HG02798 (cell line): ENCODE data around the gene AMMECR1.
A peak's percentile ranks its signal among the peaks of the same experiment; 100 is the strongest.

ENCODE experiments used
- ATAC-seq: cut with Tn5 transposase; IDR thresholded peaks from one replicate; pipeline ENCODE4 v1.9.1; 2021; ENCODE audit warnings: mild to moderate bottlenecking; ENCODE audit not compliant: unreplicated experiment, poor library complexity

AMMECR1 gene

DNA sequence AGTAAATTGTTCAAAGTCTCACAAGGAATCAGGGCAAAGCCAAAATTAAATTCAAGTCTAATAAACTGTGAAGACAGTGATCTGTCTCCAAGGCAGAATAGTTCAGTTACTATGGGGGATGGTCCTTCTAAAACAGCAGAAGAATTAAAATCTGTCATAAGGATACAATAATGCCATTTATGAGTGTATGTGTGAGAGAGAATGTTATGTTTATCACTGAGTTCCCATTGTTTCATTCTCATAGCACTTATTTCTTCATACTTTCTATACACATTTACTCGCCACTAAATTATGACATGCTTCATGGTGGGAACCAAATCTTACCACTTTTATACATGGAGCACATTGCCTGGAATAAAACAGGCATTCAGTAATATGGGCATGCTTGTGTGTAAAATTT lies 102.5 kb downstream of the AMMECR1 start:
- ATAC-seq, result no peak

DNA sequence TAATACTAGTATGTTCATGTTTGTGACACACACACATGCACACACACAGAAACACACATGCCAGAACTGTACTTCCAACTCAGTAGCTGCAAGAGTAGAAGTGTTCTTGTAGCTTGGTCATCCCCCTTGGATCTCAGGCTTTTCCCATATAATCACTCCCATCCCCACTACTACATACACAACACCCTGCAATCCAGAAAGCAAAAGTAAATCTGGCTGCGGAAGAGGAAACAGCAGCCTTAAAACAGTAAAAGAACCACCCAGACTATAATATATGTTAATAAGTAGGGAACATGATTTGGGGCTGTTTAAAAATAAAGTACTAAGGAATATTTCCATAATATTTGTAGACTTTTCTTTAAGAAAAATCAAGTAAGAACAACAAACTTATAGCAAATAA lies 103.2 kb downstream of the AMMECR1 start:
- ATAC-seq, result no peak

DNA sequence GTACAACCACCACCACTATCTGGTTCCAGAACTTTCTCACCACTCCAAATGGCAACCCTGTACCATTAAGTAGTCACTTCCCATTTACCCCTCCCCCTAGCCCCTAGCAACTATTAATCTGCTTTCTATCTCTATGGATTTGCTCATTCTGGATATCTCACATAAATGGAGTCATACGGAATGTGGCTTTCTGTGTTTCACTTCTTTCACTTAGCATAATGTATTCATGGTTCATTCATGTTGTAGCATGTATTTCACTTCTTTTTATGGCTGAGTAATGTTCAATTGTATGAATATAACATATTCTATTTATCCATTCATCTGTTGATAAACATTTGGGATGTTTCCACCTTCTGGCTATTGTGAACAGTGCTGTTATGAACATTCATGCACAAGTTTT lies 104.7 kb downstream of the AMMECR1 start:
- no peak for ATAC-seq

DNA sequence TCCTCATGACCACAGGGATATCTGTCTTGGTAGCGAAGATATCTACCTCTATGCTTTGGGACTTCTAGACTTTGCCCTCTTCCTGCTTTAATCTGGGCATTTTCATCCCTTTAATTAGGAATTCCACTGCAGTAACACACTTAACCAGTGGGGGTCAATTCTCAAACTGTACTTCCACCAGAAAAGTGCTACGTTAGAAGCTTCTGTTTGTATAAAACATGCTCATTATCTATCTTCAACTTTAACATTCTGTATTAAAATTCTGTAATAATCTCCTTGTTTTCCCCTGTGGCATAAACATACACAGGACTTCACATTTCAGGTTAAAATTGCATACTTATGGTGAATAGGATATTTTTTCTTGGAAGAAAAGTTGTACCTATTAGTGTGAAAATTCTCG lies 105.6 kb downstream of the AMMECR1 start:
- ATAC-seq, result no peak

DNA sequence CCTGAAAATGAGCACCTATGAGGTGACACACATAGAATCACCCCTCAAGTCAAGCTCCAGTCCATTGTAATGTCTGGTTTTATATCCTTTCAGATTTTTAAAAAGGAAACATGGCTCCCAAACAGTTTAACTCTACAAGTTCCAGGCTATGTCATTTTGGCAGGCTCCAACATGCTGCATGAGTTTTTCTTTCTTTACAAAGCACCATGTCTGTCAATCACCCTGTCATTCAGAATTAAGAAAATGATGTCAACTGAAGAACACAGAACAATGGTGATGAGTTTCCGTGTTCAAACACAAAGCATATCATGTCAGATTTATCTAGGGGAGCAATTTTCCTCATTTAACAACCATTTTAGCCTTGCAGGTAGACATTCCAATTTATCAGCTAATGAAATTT lies 106.5 kb downstream of the AMMECR1 start:
- ATAC-seq, result no peak

DNA sequence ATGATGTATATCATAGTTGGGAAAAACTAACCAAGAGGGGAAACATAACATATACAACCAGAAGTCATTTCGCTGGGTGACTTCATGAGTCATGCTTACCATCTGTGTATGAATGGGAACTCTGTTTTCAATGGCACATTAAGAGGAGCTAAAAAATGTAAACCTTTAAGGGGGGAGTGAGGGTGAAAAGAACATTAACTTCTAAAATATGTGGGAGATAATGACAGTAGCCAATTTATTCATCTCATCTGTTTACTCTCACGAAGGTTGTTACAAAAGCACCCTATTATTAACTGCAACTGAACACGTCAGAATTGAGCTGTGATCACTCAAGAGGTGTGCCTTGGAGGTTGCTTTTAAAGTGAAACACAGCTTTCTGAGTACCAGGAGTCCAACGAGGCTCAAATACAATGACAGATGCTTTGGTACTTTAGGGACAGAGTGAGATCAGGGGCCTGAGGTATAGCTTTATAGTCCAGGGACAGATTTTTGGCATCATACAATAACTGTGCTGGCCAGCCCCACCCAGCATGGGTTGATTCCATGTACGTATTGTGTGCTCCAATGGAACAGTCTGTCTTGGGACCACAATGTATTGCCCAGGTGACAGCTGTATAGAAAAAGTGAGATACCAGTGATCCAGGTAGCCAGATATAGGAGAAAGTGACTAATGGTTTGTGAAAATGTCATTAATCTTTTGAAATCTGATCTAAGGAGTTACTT lies 107.3 kb downstream of the AMMECR1 start:
- ATAC-seq, result no peak

DNA sequence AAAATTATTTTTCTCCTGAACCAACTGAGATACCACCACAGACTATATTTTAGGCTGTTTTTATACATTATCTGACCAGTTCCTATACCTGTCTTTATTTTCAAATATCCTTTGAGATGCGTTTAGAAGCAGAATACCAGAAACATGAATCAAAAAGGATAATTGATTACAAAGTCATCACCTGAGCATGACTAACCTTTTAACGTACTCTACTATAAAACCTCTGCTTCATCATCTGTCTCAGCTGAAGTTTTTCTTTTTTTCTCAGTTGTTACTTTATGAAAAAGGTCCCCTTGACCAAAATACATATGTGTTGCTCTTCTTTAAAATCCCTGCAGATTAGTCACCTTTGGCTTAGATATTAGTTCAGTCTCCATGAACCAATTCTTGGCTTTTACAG lies 109.8 kb downstream of the AMMECR1 start:
- no peak for ATAC-seq

DNA sequence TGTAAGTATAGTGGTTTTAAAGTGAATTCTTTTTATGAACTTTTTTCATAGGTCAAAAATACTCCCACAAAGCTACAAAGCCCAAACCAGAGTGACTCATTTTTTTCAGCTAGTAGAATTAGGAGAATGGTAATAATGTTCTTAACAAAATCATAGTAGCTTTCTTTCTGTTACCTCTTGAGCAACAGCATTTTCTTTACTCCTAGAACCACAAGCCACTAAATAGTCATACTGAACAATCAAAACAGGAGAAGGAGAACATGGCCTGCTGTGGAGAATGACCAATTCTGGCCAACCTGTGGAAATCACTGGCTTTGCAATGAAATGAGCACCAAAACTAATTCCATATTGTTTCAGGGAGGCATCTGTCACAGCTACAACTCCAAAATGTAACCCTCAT lies 112.9 kb downstream of the AMMECR1 start:
- no peak for ATAC-seq

DNA sequence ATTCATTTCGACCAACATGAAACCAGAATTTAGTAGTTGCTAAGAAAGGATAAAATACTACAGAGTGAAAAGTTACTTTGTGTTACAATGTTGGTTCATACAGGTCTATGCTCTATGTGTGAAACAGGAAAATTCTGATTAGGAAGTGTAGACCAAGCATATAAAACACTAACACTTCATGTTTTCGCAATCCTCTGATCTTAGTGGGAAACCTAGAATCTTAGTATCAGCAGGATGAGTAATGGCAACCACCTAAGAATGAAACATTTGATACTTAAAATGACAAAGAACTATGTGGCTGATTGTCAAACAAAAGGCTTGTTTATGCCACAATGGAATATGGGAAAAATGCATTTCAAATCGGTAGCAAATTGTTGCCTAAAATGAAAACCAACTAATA lies 116.1 kb downstream of the AMMECR1 start:
- no peak for ATAC-seq

DNA sequence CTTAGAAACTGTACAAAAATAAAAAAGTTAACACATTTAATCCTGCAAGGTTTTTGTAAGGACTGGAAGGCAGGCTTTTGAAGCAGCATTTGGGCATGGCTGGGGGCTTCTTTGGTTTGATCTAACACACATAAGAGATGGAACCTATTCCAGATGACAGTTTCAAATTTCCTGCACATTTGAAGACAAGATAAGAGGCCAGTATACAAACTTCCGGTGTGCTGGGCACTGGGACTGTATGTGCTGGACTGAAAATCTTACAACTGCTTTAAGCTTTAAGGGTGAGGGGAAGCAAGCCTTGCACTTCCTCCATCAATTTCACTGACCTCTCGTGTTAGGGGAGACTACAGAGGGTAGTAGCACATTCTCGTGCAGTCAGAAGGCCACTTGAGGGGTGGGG lies 122.9 kb downstream of the AMMECR1 start:
- no peak for ATAC-seq

DNA sequence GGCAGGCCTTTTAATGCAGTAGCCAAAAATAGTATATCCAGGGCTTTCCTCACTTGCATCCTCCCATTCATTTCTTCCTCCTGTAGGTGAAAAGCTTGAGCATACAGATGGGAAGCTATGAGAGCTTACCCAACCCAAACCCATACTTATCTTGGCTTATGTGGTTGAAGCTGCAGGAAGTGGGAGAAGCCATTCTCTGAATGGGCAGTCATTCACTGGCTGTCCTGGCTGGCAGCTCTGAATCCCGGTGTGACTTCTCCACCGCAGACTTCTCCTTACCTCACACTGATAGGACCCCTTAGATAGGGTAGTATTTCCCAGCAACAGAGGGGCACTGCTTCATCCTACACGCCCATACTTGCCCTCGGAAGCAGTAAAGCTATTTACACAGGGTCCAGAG lies 125.4 kb downstream of the AMMECR1 start:
- no peak for ATAC-seq

DNA sequence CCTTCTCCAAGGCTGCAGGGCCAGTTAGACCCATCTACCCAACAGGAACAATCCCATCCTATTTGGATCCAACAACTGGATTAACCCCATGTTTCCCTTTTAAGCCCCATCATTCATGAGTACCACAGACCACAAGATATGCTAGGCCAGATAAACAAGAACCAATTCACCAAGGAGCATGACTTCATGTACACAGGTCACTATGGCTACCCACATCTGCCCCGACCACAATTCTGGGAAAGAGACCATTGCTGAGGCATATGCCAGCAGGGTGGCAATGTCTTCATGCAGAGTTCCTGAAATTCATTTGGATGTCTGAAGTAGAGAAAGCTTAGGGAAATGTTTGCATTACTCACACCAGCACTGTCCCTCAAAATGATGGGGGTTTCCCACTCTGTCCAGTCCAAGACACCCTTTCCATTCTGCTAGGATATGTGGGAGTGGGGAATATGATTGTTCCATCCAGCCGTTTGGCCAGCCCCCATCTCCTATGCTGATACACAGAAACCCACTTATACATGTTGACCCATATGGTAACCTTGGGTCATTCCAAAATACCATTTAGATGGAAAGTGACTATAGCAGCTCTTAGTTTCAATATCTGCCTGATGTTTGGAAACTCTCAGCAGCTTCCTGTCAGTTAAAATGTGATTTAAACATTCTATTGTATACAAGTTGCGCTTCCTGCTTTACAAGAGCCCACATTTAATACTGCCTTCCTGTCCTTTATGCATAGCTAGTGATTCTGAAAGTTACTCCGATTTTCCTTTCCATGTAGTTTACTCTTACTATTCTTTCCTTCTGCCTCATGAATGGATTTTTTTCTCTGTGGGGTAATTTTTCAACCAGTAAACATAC lies 129.0 kb downstream of the AMMECR1 start:
- ATAC-seq, result no peak

DNA sequence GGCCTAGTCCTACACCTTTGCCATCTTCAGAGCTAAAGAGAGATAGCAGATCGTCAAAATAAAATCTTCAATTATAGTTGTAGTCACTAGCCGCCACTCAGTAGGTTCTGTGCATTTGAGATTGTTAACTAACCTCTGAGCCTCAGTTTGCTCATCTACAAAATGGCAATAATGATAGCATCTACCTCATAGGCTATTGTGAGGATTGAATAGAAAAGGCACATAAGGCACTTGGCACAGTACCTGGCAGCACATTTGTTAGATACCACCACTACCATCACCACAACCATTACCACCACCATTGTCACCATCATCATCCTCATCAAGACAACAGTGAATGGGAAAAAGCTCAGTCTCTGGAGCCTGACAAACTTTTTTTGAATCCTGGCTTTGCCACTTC lies 134.6 kb downstream of the AMMECR1 start:
- ATAC-seq, result no peak

DNA sequence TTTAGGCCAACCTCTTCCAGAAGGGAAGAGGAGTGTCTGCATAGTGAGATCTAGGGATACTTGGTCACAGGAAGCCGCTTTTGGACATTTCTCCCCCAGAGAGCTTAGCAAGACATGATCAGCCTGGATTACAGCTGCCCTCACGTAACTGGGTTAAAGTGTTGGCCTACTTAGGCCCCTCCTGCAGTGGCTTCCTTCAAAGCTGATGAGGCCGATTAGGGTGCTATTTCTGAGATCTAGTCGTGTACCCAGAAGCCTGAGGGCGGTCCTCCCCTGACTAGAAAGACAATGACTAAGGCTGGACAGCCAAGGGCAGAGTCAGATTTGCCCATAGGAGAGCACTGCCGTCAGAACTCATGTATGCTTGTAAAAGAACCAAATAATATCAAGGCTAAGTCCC lies 135.0 kb downstream of the AMMECR1 start:
- ATAC-seq, result no peak

DNA sequence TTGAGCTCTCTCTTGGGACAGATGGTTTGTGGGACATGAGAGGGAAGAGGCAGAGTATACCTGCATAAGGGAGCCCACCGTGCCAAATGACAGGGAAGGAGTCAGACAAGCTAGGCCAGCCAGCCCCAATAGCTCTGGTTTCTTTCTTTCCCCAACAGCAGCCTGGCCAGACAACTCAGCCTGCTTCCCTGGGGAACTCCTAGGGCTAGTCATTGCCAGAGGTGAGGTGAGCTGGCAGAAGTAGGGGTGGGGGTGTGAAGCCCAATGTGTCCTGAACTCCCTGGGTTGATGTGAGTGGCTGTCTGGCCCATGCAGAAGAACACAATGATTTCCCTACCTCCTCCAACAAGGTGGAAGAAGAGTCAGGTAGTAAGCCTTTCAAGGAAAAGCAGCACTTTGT lies 135.5 kb downstream of the AMMECR1 start:
- ATAC-seq, result peak; percentile 44

DNA sequence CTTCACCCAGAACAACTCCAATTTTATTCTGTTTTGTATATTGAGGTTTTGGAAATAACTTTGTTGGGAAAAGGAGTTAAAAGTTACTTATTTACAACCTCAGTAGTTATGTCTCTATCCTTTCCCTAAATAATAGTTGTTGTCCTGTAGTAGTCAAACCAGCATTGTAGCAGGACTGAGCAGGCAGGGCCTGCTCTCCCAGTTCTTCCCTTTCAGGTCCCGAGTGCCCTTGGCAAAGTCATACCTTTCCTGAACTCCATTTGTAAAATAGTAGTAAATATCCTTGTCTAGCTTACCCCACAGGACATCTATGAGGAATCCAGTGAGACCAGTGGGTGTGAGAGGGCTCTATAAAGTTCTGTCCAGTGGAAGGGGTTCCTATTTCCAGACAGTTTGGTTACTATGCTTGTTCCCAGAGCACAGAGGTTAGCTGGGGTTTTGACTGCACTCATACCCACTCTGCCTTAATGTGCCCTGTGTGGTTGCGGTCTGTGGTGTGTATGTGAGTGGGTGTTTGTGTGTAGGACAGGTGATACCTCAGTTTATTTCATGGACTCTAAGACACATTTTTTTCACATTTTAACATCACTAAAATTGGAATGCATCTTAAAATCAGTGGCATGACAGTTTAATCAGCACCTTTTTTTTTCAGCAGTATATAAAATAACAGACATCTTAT lies 136.3 kb downstream of the AMMECR1 start:
- ATAC-seq, result no peak

DNA sequence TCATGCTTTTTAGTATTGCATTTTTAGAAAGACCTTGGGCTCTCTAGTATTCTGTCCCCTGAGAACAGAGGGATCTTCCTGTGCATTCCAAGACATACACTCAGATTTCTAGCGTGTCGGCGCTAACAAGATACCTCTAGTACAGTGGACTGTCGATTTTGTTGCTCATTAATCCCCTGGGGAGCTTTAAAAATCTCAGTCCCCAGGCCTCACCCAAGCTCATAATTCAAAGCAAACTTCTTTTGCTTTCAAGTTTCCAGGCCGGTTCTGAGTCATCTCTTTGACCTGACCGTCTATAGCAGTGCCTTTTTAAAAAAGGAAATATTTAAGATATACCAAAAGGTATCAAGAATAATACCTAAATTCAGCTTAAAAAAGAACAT lies 137.0 kb downstream of the AMMECR1 start:
- ATAC-seq, result peak; percentile 81

DNA sequence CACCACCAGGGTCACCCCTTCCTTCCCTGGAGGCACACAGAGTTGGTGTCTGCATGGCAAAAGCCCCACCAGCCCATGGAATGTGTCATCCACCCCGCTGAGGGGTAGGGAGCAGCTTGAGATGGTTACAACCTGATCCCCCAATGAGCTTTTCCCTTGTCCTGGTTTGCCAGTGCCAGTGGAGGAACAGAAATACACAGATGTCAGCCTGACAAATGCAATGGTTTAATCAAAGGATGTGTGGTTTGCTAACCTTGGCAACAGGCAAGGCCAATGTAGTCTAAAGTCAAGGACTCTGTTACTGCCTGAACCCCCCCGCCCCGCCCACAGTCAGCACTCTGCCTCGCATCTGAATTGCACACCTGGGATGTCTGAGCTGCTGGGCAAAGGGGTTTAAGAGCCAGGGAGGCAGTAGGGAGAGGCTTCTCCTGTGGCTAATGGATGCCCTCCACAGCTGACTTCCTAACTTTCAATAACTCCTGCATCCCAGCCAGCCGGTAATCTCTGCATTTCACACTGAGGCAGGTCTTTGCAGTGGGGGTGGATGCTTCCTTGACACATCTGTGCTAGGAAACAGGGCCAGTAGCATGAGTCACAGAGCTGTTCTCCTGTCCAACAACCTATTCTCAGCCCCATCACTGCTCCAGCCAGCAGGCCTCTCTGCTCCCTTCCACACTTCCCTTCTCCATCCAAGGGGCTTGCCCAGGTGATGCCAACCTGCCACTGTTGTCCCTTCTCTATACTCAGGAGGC lies 137.5 kb downstream of the AMMECR1 start:
- no peak for ATAC-seq

DNA sequence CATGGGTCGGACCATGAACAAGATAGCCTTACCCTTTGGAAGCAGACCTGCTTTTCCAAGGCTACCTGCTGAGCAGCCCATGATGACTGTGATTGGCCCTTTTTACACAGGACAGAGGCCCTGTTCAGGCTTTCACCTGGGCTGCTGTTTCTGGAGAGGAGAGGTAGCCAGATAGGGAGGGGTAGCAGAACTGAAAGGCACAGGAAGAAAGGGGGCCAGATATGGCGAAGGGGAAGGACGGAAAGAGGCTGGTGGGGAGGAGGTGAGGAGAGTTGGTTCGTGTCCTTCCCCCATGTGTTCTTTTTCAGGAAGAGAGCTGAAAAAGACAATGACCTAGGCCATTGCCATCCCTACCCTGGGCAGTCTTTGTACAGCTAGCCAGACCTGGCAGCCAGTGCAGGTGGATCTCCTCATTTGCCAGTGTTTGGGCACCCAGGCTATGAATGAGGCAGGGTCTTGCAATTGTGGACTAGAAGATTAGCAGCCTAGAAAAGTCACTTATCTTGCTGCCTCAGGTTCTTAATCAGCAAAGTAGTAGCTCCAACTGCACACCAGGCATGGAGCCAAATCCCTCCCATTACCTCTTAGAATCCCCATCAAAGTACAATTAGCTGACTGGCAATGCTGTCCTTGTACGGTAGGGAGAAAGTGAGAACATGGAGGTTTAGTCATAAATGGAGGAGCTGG lies 139.6 kb downstream of the AMMECR1 start:
- no peak for ATAC-seq

DNA sequence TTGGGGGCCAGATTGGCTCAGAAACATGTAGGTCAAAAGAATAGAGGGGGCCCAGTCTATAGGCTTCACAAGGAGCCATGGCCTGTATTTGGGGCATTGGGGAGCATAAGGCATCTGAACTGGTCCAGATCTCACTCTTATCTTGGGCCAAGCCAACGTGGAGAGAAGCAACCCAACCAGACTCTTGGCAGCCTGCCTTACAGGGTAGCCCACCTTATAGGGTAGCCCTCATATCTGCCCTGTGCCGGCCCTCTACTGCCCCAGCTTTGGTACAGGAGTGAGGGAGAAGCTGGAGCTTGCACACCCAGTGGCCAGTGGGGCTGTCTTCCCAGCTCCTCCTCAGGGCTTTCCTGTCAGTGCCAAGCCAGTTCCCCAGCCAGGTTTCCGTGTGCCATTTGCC lies 142.2 kb downstream of the AMMECR1 start:
- no peak for ATAC-seq
